Measurements from ENCODE around the gene SAMD8. TPM values are rescaled to one million over a fixed set of nuclear protein-coding genes. Genes with fewer than 3 reads are reported as not detected.
A peak's percentile ranks its signal among the peaks of the same experiment; 100 is the strongest.
"Not testable (repeated sequence)": the region's sequence is repeated elsewhere in the genome, so short reads cannot be mapped to it uniquely, and the experiment has no call there.

SAMD8 gene
- total RNA-seq, 1 donor from 2014 or later: 21.7 TPM

GRCh38 chr10:75209921-75210281 lies 98.4 kb downstream of the SAMD8 start:
- Histone ChIP-seq H3K4me1 (peaks cover 26% of the 10 kb centered on the region), H3K4me3 (peak overlapping the region; percentile 99), H3K27ac (peak overlapping the region; percentile 100), H3K9me3 (no peaks in the 10 kb centered on the region), H3K36me3 (peaks cover 29% of the 10 kb centered on the region), H3K27me3 (ENCODE audit: low read depth) (no peaks in the 10 kb centered on the region)
- intact Hi-C loops (cut with DNase I): no loop called here
- no peak for TF ChIP-seq CTCF (IDR thresholded peaks at IDR 0.05)
- DNase-seq (peak; percentile 89), ATAC-seq (peak; percentile 88 to 90)

- Histone ChIP-seq H3K4me1 (peaks cover 26% of the 10 kb centered on the region), H3K27me3 (ENCODE audit: low read depth) (no peaks in the 10 kb centered on the region), H3K9me3 (no peaks in the 10 kb centered on the region), H3K27ac (peak within 1 kb of the TSS; percentile 100), H3K36me3 (peaks cover 34% of the 10 kb centered on the region), H3K4me3 (peak within 1 kb of the TSS; percentile 99)
- intact Hi-C loops (cut with DNase I): no loop called here
- TF ChIP-seq CTCF (IDR thresholded peaks at IDR 0.05): no peak
- DNase-seq (peak; percentile 94), ATAC-seq (peak; percentile 99)
Observed at GRCh38 chr10:75210282-75211006, 99.0 kb downstream of the SAMD8 start, which contains the start of gene VDAC2. Gene VDAC2 (plus strand): TSS chr10:75210796. CDS start chr10:75211159, 363 bp downstream.

GRCh38 chr10:75211007-75211691 lies 99.7 kb downstream of the SAMD8 start:
- no peak for DNase-seq
- intact Hi-C loops (cut with DNase I): no loop called here
- Histone ChIP-seq H3K4me1 (peaks cover 33% of the 10 kb centered on the region), H3K4me3 (peak overlapping the region; percentile 99), H3K27ac (peak overlapping the region; percentile 100), H3K9me3 (no peaks in the 10 kb centered on the region), H3K36me3 (peaks cover 41% of the 10 kb centered on the region), H3K27me3 (ENCODE audit: low read depth) (no peaks in the 10 kb centered on the region)
- TF ChIP-seq CTCF (IDR thresholded peaks at IDR 0.05): no peak
- peak in 1 of 2 donors; percentile 70 for ATAC-seq

- peaks cover 53% of the 10 kb centered on the region for H3K36me3 ChIP-seq
- ATAC-seq (no peak), DNase-seq (no peak)
- intact Hi-C loops (cut with DNase I): no loop called here
- H3K4me3 ChIP-seq: peak overlapping the region; percentile 99
- H3K9me3 ChIP-seq: no peaks in the 10 kb centered on the region
- no peaks in the 10 kb centered on the region for H3K27me3 ChIP-seq (ENCODE audit: low read depth)
- H3K4me1 ChIP-seq: peaks cover 38% of the 10 kb centered on the region
- no peak for TF ChIP-seq CTCF (IDR thresholded peaks at IDR 0.05)
- H3K27ac ChIP-seq: no peak overlapping the region
Observed at GRCh38 chr10:75212343-75212742, 100.9 kb downstream of the SAMD8 start.

- Histone ChIP-seq H3K4me1 (peaks cover 34% of the 10 kb centered on the region), H3K9me3 (no peaks in the 10 kb centered on the region), H3K27me3 (ENCODE audit: low read depth) (no peaks in the 10 kb centered on the region), H3K27ac (no peak overlapping the region), H3K36me3 (peaks cover 95% of the 10 kb centered on the region), H3K4me3 (no peak overlapping the region)
- TF ChIP-seq CTCF (IDR thresholded peaks at IDR 0.05): no peak
- ATAC-seq (no peak), DNase-seq (no peak)
- intact Hi-C loops (cut with DNase I): no loop called here
Observed at GRCh38 chr10:75220274-75220673, 108.8 kb downstream of the SAMD8 start.

- intact Hi-C loops (cut with DNase I); DNase-seq; H3K27ac ChIP-seq; ATAC-seq; H3K9me3 ChIP-seq; H3K4me3 ChIP-seq; H3K27me3 ChIP-seq (ENCODE audit: low read depth): not testable (repeated sequence)
- Histone ChIP-seq H3K36me3 (peaks cover 84% of the 10 kb centered on the region), H3K4me1 (peaks cover 36% of the 10 kb centered on the region)
Observed at GRCh38 chr10:75221492-75221891, 110.0 kb downstream of the SAMD8 start.

Data from lower lobe of right lung (tissue), 2 donors.